ENCODE data around the gene ZNF599. TPM values are rescaled to one million over a fixed set of nuclear protein-coding genes. Genes with fewer than 3 reads are reported as not detected.
A peak's percentile ranks its signal among the peaks of the same experiment; 100 is the strongest.

ZNF599 gene
- total RNA-seq, 1 experiment from 2014 or later, result 6.2 TPM

DNA sequence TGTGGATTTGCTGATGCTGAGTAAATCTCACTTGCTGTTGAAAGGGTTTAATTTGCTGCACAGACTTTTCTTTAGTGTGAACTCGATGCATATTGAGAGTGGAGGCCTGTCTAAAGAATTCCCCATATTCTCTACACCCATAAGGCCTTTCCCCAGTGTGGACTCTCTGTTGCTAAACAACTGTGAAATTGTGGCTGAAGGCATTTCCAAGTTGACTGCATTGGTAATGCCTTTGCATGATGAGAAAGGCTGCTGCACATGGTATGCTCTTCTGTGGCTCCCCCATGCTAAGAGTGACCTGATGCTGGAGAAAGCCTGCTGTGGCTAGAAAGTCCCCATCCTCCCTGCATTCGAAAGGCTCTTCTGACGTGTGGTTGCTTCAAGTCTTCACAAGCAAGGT, 6.6 kb upstream of the ZNF599 start:
- Mint-ChIP-seq H3K4me3 (ENCODE audit: low read depth, unreplicated experiment) (no peak overlapping the region), H3K27ac (ENCODE audit: unreplicated experiment) (no peak overlapping the region), H3K9me3 (ENCODE audit: low read depth, unreplicated experiment) (peaks cover 12% of the 10 kb centered on the region), H3K36me3 (ENCODE audit: insufficient read depth, unreplicated experiment) (no peaks in the 10 kb centered on the region), H3K27me3 (ENCODE audit: unreplicated experiment) (peaks cover 38% of the 10 kb centered on the region), H3K4me1 (ENCODE audit: low read depth, unreplicated experiment) (no peaks in the 10 kb centered on the region)
- no TSS peak for BruUV-seq (replicated peaks)
- intact Hi-C loops (cut with micrococcal nuclease; ENCODE audit: unreplicated experiment), result loop anchor here (10.0 kb wide), 1 partner anchor 185 kb away; the partner anchor contains the start of gene ZNF792
- no peak for DNase-seq
- CTCF ChIA-PET, result no interaction called here
- TF ChIP-seq, protein P1, sequence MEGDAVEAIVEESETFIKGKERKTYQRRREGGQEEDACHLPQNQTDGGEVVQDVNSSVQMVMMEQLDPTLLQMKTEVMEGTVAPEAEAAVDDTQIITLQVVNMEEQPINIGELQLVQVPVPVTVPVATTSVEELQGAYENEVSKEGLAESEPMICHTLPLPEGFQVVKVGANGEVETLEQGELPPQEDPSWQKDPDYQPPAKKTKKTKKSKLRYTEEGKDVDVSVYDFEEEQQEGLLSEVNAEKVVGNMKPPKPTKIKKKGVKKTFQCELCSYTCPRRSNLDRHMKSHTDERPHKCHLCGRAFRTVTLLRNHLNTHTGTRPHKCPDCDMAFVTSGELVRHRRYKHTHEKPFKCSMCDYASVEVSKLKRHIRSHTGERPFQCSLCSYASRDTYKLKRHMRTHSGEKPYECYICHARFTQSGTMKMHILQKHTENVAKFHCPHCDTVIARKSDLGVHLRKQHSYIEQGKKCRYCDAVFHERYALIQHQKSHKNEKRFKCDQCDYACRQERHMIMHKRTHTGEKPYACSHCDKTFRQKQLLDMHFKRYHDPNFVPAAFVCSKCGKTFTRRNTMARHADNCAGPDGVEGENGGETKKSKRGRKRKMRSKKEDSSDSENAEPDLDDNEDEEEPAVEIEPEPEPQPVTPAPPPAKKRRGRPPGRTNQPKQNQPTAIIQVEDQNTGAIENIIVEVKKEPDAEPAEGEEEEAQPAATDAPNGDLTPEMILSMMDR (IDR thresholded peaks at IDR 0.05; ENCODE audit: unreplicated experiment), result no peak

DNA sequence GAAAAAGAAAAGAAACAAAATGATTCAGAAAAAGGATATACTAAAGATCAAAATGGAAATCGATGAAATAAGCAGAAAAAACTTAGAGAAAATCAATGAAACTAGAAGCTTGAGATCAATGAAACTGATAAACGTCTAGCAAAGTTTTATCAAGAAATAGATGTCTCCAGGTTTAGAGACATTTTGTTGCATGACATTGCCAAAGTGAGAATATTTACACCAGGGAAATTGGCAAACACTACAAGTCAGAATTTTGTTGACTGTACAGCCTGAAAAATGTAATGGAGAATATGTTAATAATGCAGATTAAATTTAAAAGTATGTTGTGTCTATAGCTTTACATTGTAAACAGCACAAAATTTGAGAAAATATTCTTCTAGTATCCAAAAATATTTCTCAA, 5.3 kb upstream of the ZNF599 start:
- TF ChIP-seq, protein P1 (IDR thresholded peaks at IDR 0.05; ENCODE audit: unreplicated experiment), result no peak
- CTCF ChIA-PET, result no interaction called here
- intact Hi-C loops (cut with micrococcal nuclease; ENCODE audit: unreplicated experiment), result loop anchor here (10.0 kb wide), 1 partner anchor 186 kb away; the partner anchor contains the start of gene ZNF792

DNA sequence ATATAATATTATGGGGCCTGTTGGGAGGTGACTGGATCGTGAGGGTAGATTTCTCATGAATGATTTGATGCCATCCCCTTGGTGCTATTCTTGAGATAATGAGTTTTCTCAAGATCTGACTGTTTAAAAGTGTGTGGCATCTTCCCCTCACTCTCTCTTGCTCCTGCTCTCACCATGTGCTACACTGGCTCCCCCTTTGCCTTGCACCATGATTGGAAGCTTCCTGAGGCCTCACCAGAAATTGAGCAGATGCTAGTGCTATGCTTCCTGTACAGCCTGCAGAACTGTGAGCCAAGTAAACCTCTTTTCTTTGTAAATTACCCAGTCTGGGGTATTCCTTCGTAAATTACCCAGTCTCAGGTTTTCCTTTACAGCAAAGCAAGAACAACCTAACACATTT, 1.8 kb upstream of the ZNF599 start:
- Mint-ChIP-seq H3K36me3 (ENCODE audit: insufficient read depth, unreplicated experiment) (peaks cover 22% of the 10 kb centered on the region), H3K27me3 (ENCODE audit: unreplicated experiment) (peaks cover 2% of the 10 kb centered on the region), H3K9me3 (ENCODE audit: low read depth, unreplicated experiment) (peaks cover 9% of the 10 kb centered on the region), H3K4me1 (ENCODE audit: low read depth, unreplicated experiment) (peaks cover 11% of the 10 kb centered on the region), H3K4me3 (ENCODE audit: low read depth, unreplicated experiment) (no peak overlapping the region), H3K27ac (ENCODE audit: unreplicated experiment) (no peak overlapping the region)
- CTCF ChIA-PET, result no interaction called here
- TF ChIP-seq, protein P1 (IDR thresholded peaks at IDR 0.05; ENCODE audit: unreplicated experiment), result no peak
- BruUV-seq (replicated peaks), result no TSS peak
- no peak for DNase-seq
- intact Hi-C loops (cut with micrococcal nuclease; ENCODE audit: unreplicated experiment), result loop anchor here (10.0 kb wide), 1 partner anchor 190 kb away; the partner anchor contains the start of gene ZNF792

More for the DNA sequence above, 5.3 kb upstream of the ZNF599 start:
- Mint-ChIP-seq H3K36me3 (ENCODE audit: insufficient read depth, unreplicated experiment) (no peaks in the 10 kb centered on the region), H3K4me1 (ENCODE audit: low read depth, unreplicated experiment) (no peaks in the 10 kb centered on the region), H3K27me3 (ENCODE audit: unreplicated experiment) (peaks cover 25% of the 10 kb centered on the region), H3K4me3 (ENCODE audit: low read depth, unreplicated experiment) (no peak overlapping the region), H3K27ac (ENCODE audit: unreplicated experiment) (no peak overlapping the region), H3K9me3 (ENCODE audit: low read depth, unreplicated experiment) (peaks cover 12% of the 10 kb centered on the region)
- DNase-seq, result no peak
- BruUV-seq (replicated peaks), result no TSS peak

DNA sequence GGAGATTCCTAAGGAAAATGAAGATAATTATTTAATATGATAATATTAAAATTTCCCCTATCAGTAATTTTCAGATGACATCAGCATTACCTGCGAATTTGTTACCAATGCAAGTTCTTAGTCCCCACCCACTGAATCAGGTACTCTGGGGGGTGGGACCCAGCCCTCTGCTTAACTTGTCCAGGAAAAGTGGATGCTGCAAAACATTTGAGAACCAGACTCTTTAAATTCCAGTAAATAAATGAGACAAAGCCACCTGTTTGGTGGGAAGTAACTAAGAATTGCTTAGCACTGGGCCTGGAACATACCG, 495 bp upstream of the ZNF599 start:
- no peak overlapping the region for H3K27ac Mint-ChIP-seq (ENCODE audit: unreplicated experiment)
- TF ChIP-seq, protein P1 (IDR thresholded peaks at IDR 0.05; ENCODE audit: unreplicated experiment), result no peak
- CTCF ChIA-PET, result no interaction called here
- H3K4me1 Mint-ChIP-seq (ENCODE audit: low read depth, unreplicated experiment), result peaks cover 11% of the 10 kb centered on the region
- no peak for DNase-seq
- BruUV-seq (replicated peaks), result no TSS peak
- H3K27me3 Mint-ChIP-seq (ENCODE audit: unreplicated experiment), result no peaks in the 10 kb centered on the region
- H3K4me3 Mint-ChIP-seq (ENCODE audit: low read depth, unreplicated experiment), result peak overlapping the region; percentile 81
- H3K9me3 Mint-ChIP-seq (ENCODE audit: low read depth, unreplicated experiment), result peaks cover 9% of the 10 kb centered on the region
- intact Hi-C loops (cut with micrococcal nuclease; ENCODE audit: unreplicated experiment), result loop anchor here (10.0 kb wide), 1 partner anchor 191 kb away; the partner anchor contains the start of gene ZNF792
- peaks cover 22% of the 10 kb centered on the region for H3K36me3 Mint-ChIP-seq (ENCODE audit: insufficient read depth, unreplicated experiment)
